GM10248 (cell line): ENCODE results near the gene ZNF384.

Source experiments
- CTCF ChIA-PET: fragments of 300-600 bp; sonication (Branson Sonifier 250); formaldehyde crosslinking; extraction: SDS; loops from one replicate; lab custom pipeline; 2021; ENCODE audit warnings: antibody characterized with exemption; lab: Yijun Ruan, JAX
- POLR2A ChIA-PET: fragments of 350-650 bp; sonication (Branson Sonifier 250); formaldehyde crosslinking; extraction: SDS; loops from one replicate; lab custom pipeline; 2020; ENCODE audit warnings: antibody characterized with exemption; lab: Yijun Ruan, JAX
- DNase-seq: peaks from one replicate; pipeline ENCODE4 v3.0.0; 2012; ENCODE audit errors: extremely low spot score
- TF ChIP-seq, protein P1 (sequence below): IDR thresholded peaks from 2 replicates; pipeline ENCODE4 v1.5.1; 2012; ENCODE audit warnings: mild to moderate bottlenecking, low read depth; ENCODE audit errors: extremely low read depth, missing control alignments, control extremely low read depth

ZNF384 gene

DNA sequence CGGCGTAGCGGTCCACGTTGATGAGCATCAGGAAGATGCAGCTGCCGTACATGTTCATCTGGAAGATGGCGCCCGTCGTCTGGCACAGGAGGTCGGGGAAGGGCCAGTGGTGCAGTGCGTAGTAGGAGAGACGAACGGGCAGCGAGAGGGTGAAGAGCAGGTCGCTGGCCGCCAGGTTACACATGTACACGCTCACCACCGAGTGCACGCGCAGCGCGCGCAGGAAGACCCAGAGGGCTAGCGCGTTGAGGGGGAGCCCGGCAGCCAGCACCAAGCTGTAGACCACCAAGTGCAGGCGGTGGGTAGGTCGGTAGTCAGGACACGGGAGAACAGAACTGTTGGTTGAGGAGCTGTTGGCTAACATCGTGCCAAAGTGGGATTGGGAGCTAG lies 68.3 kb downstream of the ZNF384 start:
- no peak for DNase-seq
- POLR2A ChIA-PET = interaction anchor here (0.8 kb wide), 1 partner anchor 247 kb away, joined by 3 read pairs; the partner anchor contains the start of gene TPI1
- TF ChIP-seq, protein P1, sequence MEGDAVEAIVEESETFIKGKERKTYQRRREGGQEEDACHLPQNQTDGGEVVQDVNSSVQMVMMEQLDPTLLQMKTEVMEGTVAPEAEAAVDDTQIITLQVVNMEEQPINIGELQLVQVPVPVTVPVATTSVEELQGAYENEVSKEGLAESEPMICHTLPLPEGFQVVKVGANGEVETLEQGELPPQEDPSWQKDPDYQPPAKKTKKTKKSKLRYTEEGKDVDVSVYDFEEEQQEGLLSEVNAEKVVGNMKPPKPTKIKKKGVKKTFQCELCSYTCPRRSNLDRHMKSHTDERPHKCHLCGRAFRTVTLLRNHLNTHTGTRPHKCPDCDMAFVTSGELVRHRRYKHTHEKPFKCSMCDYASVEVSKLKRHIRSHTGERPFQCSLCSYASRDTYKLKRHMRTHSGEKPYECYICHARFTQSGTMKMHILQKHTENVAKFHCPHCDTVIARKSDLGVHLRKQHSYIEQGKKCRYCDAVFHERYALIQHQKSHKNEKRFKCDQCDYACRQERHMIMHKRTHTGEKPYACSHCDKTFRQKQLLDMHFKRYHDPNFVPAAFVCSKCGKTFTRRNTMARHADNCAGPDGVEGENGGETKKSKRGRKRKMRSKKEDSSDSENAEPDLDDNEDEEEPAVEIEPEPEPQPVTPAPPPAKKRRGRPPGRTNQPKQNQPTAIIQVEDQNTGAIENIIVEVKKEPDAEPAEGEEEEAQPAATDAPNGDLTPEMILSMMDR = no peak
- CTCF ChIA-PET = interaction anchor here (0.8 to 6.9 kb wide), 11 partner anchors 8 to 231 kb away, joined by 3 to 57 read pairs (median 3); partner anchors contain the start of genes LPAR5 and USP5

- TF ChIP-seq, protein P1 = peak; percentile 19
- ChIA-PET POLR2A (interaction anchor here (0.6 kb wide), 1 partner anchor 69 kb away, joined by 8 read pairs; the partner anchor contains the start of gene ZNF384), CTCF (interaction anchor here (0.8 to 6.9 kb wide), 10 partner anchors 8 to 231 kb away, joined by 3 to 57 read pairs (median 3); partner anchors contain the start of genes LPAR5, MLF2 and USP5)
- DNase-seq = no peak
Measured at GRCh38 chr12:6620137-6620884, 68.9 kb downstream of the ZNF384 start.

DNA sequence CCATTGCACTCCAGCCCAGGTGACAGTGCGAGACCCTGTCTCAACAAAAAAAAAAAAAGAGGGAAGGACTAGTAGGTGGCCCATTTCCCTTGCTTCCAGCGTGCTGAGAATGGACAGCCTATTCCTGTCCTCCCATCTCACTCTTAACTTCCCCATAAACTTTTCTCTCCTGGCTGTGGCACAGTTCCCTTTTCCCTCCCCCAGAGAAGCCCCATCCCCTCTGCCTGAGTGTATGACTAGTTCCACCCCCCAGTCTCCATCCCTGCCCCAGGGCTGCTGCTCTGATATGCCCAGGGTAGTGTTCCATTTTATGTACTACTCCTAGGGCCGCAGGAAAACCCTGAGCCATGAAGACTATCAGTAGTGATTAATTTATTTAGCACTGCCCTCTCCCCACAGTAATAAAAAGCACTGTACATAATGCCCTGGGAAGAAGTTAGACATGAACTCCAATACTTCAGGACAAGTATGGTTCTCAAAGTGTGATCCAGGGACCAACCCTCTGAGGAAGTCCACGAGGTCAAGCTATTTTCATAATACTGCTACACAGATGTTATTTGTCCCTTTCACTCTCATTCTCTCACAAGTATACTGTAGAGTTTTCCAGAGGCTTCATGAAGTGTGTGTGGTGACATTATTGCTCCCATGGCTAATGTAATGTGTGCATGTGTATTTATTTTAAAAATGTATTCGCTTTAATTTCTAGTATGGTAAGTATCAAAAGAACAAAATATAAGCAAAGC lies 70.5 kb downstream of the ZNF384 start:
- ChIA-PET CTCF (interaction anchor here (0.9 to 6.9 kb wide), 11 partner anchors 9 to 134 kb away, joined by 3 to 57 read pairs (median 3); partner anchors contain the start of genes LPAR5 and MLF2), POLR2A (no interaction called here)
- DNase-seq = no peak
- TF ChIP-seq, protein P1 = no peak
